HepG2 (cell line): ENCODE measurements around the gene PDK2. TPM values are rescaled to one million over a fixed set of nuclear protein-coding genes. Genes with fewer than 3 reads are reported as not detected.

ENCODE experiments used
- ATAC-seq: fragments of 200-7000 bp; cut with Tn5 transposase; 3 replicates; pipeline ENCODE4 v1.9.1; 2020; ENCODE audit warnings: mild to moderate bottlenecking, moderate library complexity
- BruUV-seq: library from RNA; stranded (reverse); fragments of 400-500 nt; replicated peaks from 2 replicates; lab custom pipeline; 2021; lab: Mats Ljungman, UMichigan
- CTCF ChIA-PET: fragments of 300-600 bp; formaldehyde crosslinking; extraction: SDS; loops from one replicate; lab custom pipeline; 2021; ENCODE audit warnings: low total read pairs, inconsistent platforms, low intra/inter-chr PET ratio; lab: Yijun Ruan, JAX
- POLR2A ChIA-PET: fragments of 350-600 bp; sonication (Branson Sonifier 250); formaldehyde crosslinking; loops from one replicate; lab custom pipeline; 2020; ENCODE audit warnings: antibody characterized with exemption, inconsistent platforms; lab: Yijun Ruan, JAX
- DNase-seq: peaks from one replicate; pipeline ENCODE4 v3.0.0-alpha.2; 2015; ENCODE audit warnings: low spot score
- FAIRE-seq: peaks from 3 replicates; lab custom pipeline; 2011; peaks lifted over from hg19 to GRCh38; lab: Jason Lieb, UNC
- H2AFZ ChIP-seq: one replicate; pipeline ENCODE4 v1.6.1; 2011; ENCODE audit warnings: low read length, inconsistent platforms
- H3K27ac ChIP-seq: fragments of 300-600 bp; 3 replicates; pipeline ENCODE4 v1.8.0; 2011; ENCODE audit warnings: mixed run types, mild to moderate bottlenecking, mixed read lengths, low read length, inconsistent platforms; ENCODE audit not compliant: insufficient read depth; ENCODE audit errors: extremely low read length
- H3K27me3 ChIP-seq, 2 experiments: fragments of 200-600 bp in 1 of 2; 2 replicates in 1 of 2; 3 replicates in 1 of 2; pipeline versions ENCODE4 v1.6.0 to v1.8.0; 2011; ENCODE audit warnings: low read length in 2 of 2, mild to moderate bottlenecking in 2 of 2, moderate library complexity in 2 of 2, inconsistent platforms in 1 of 2; ENCODE audit not compliant: insufficient read depth in 2 of 2, control insufficient read depth in 1 of 2
- H3K36me3 ChIP-seq, 2 experiments: fragments of 200-600 bp in 1 of 2; replicated peaks in 1 of 2; 2 replicates in 1 of 2; 3 replicates in 1 of 2; pipeline versions ENCODE4 v1.5.1 to v1.8.0; 2011; ENCODE audit warnings: low read length in 2 of 2, inconsistent platforms in 1 of 2; ENCODE audit not compliant: insufficient read depth in 2 of 2, control insufficient read depth in 1 of 2
- H3K4me1 ChIP-seq: 2 replicates; pipeline ENCODE4 v1.5.1; 2012; ENCODE audit warnings: low read length, inconsistent platforms; ENCODE audit not compliant: insufficient read depth
- H3K4me2 ChIP-seq: 2 replicates; pipeline ENCODE4 v1.6.0; 2011; ENCODE audit warnings: low read depth, low read length, inconsistent platforms
- H3K4me3 ChIP-seq, 3 experiments: fragments of 200-600 bp in 1 of 3; sonication (generic), shearing (Covaris generic) in 1 of 3; replicated peaks in 1 of 3; 2 replicates each; pipeline ENCODE4 v1.5.1; 2011 to 2016; ENCODE audit warnings: low read length in 3 of 3, inconsistent platforms in 2 of 3, low read depth in 2 of 3, mild to moderate bottlenecking in 2 of 3, control low read depth in 1 of 3, mixed read lengths in 1 of 3; ENCODE audit not compliant: insufficient read depth in 1 of 3
- H3K79me2 ChIP-seq: one replicate; pipeline ENCODE4 v1.6.1; 2011; ENCODE audit warnings: low read length, inconsistent platforms; ENCODE audit not compliant: insufficient read depth
- H3K9ac ChIP-seq: 2 replicates; pipeline ENCODE4 v1.6.0; 2011; ENCODE audit warnings: mild to moderate bottlenecking, low read depth, low read length, inconsistent platforms; ENCODE audit not compliant: insufficient read depth
- H3K9me3 ChIP-seq: 2 replicates; pipeline ENCODE4 v1.5.1; 2012; ENCODE audit warnings: mild to moderate bottlenecking, low read length
- H4K20me1 ChIP-seq: 2 replicates; pipeline ENCODE4 v1.6.0; 2011; ENCODE audit warnings: inconsistent platforms, mild to moderate bottlenecking, low read length, moderate library complexity; ENCODE audit not compliant: insufficient read depth
- CREB3 ChIP-seq: sonication (generic); formaldehyde crosslinking; IDR thresholded peaks from 2 replicates; pipeline ENCODE4 v1.5.0; 2020; ENCODE audit warnings: missing genetic modification reagents
- PAWR ChIP-seq: sonication (generic); formaldehyde crosslinking; IDR thresholded peaks from 2 replicates; pipeline ENCODE4 v1.4.0; 2020; ENCODE audit warnings: missing genetic modification reagents, mild to moderate bottlenecking, borderline replicate concordance
- SKIL ChIP-seq: sonication (generic); formaldehyde crosslinking; IDR thresholded peaks from 2 replicates; pipeline ENCODE4 v1.8.0; 2022; ENCODE audit warnings: missing genetic modification reagents, mild to moderate bottlenecking, moderate library complexity, borderline replicate concordance
- ZBTB44 ChIP-seq: sonication (generic); formaldehyde crosslinking; IDR thresholded peaks from 2 replicates; pipeline ENCODE4 v1.4.0; 2020; ENCODE audit warnings: missing genetic modification reagents
- ZKSCAN1 ChIP-seq: fragments of 150-350 bp; IDR thresholded peaks from 2 replicates; pipeline ENCODE4 v1.6.1; 2014; ENCODE audit warnings: low read length
- ZNF367 ChIP-seq: sonication (generic); formaldehyde crosslinking; IDR thresholded peaks from 2 replicates; pipeline ENCODE4 v1.4.0; 2020; ENCODE audit warnings: missing genetic modification reagents, borderline replicate concordance
- ZNF547 ChIP-seq: sonication (generic); formaldehyde crosslinking; IDR thresholded peaks from 2 replicates; pipeline ENCODE4 v1.5.1; 2020; ENCODE audit warnings: mild to moderate bottlenecking, missing genetic modification reagents
- WGBS: methylation state at CpG from one replicate; pipeline ENCODE4 v1.1.6; 2017; ENCODE audit warnings: low lambda C conversion rate; 5-methylcytosine and 5-hydroxymethylcytosine counted together
- in situ Hi-C: cut with HindIII; loops from 2 replicates; pipeline ENCODE4 v1.10.0; 2017; ENCODE audit warnings: low pct_unique_long_range_greater_than_20kb; ENCODE audit not compliant: extremely low pct_ligation_motif_present
- intact Hi-C: fragments of 100-400 bp; cut with micrococcal nuclease; formaldehyde crosslinking; loops from one replicate; pipeline ENCODE4 v1.10.0; 2022; ENCODE audit not compliant: unreplicated experiment
- polyA plus RNA-seq, 8 experiments: library from polyadenylated mRNA; depleted of rRNA in 3 of 8; stranded (reverse) in 7 of 8; unstranded in 1 of 8; fragments of >200 nt; fragmentation: Illumina TruSeq in 4 of 8; extraction: Trizol in 4 of 8; gene quantifications; 2 replicates each; pipeline versions ENCODE4 v1.2.1 to v1.2.3, GENCODE V29; 2011 to 2016; ENCODE audit warnings: low read depth in 4 of 8, missing spikeins in 1 of 8, mixed read lengths in 1 of 8; ENCODE audit not compliant: insufficient read depth in 1 of 8
- total RNA-seq, 5 experiments: library from RNA; depleted of rRNA; stranded (reverse); fragments of >200 nt; fragmentation: Illumina TruSeq; extraction: Trizol; gene quantifications; 2 replicates each; pipeline ENCODE4 v1.2.3, GENCODE V29; 2016; ENCODE audit warnings: low read depth in 1 of 5

Gene PDK2
- total and polyA plus RNA-seq, 2 of the 13 experiments (the other 11 are each of a cell fraction or from before 2014, with no cell fraction given), result 18.5 to 59.7 TPM

GRCh38 chr17:50062293-50063243 lies 32.6 kb upstream of the PDK2 start (continued):
- TF ChIP-seq ZBTB44 (CRISPR knock-in tag) (no peak), ZKSCAN1 (no peak), ZNF367 (no peak), ZNF547 (CRISPR knock-in tag) (no peak)

- H3K4me3 ChIP-seq, result no peak overlapping the region
- 48% methylated on average over 8 of the region's 8 CpGs for WGBS
- no peak for DNase-seq
- intact Hi-C loops (no loop called here), in situ Hi-C loops (no loop called here)
- peaks cover 10% of the 10 kb centered on the region; the same call in 1 of the 2 replicates for H3K4me1 ChIP-seq
- peaks cover 9 to 57% of the 10 kb centered on the region in 2 experiments for H3K27me3 ChIP-seq
- no peaks in the 10 kb centered on the region for H4K20me1 ChIP-seq
- ATAC-seq, result no peak
- TF ChIP-seq PAWR, result no peak
- no peak for TF ChIP-seq CREB3 (CRISPR knock-in tag)
- no peak for TF ChIP-seq SKIL (CRISPR knock-in tag)
- BruUV-seq, result no TSS peak
- CTCF ChIA-PET, result no interaction called here
- H3K27ac ChIP-seq, result no peak overlapping the region
- no peak overlapping the region for H3K9ac ChIP-seq
- H3K4me2 ChIP-seq, result no peak overlapping the region
- FAIRE-seq, result no peak
- no peaks in the 10 kb centered on the region for H3K79me2 ChIP-seq
- POLR2A ChIA-PET, result no interaction called here
- no peaks in the 10 kb centered on the region for H3K36me3 ChIP-seq
- no peak overlapping the region for H2AFZ ChIP-seq
- H3K9me3 ChIP-seq, result no peaks in the 10 kb centered on the region
These were observed 31.4 kb upstream of the PDK2 start for GRCh38 chr17:50063561-50064252.
